ENCODE results near the gene NT5C3B.

Gene NT5C3B

DNA sequence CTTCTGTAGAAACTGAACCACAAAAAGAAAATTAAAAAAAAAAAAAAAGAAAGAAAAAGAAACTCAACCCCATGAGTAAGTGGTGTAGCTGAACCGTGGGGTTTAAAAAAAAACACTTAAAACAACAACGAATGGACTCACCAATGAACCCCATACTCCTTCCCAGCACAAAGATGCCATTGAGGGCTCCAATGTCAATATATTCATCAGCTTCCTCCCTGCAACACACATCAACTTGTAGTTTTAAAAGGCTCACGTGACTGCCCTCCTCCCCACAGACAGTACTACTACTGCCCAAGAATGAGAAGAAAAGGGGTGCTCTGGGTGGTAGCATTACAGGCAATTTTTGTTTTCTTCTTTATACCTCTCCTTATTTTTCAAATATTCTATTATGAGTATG is 32.5 kb upstream of the NT5C3B start:
- TF ChIP-seq EZH2phosphoT487 (conservative IDR thresholded peaks at IDR 0.05; ENCODE audit: low read length) = no peak
- no peak for TF ChIP-seq CTCF (IDR thresholded peaks at IDR 0.05; ENCODE audit: insufficient read depth, low read length, poor library complexity, severe bottlenecking)
- Histone ChIP-seq H3F3A (ENCODE audit: insufficient read depth) (peaks cover 21% of the 10 kb centered on the region), H3K4me3 (ENCODE audit: insufficient read depth, low read length, poor library complexity, severe bottlenecking) (no peak overlapping the region), H3K27ac (ENCODE audit: low read depth, low read length) (no peak overlapping the region), H3K9ac (ENCODE audit: low read length) (no peak overlapping the region), H3K4me2 (ENCODE audit: low read depth, low read length, poor library complexity, severe bottlenecking) (no peak overlapping the region), H3K27me3 (ENCODE audit: low read length) (no peaks in the 10 kb centered on the region), H2AFZ (ENCODE audit: low read depth, low read length, severe bottlenecking) (no peak overlapping the region), H4K20me1 (ENCODE audit: low read depth, low read length) (no peaks in the 10 kb centered on the region), H3K36me3 (ENCODE audit: low read length) (peaks cover 13% of the 10 kb centered on the region; the same call in 1 of the 2 replicates), H3K9me2 (replicated peaks; ENCODE audit: insufficient read depth, low read length) (no peaks in the 10 kb centered on the region), H3K79me2 (ENCODE audit: insufficient read depth, low read length) (peaks cover 15% of the 10 kb centered on the region), H3K9me3 (ENCODE audit: insufficient read depth, low read length) (no peaks in the 10 kb centered on the region)

DNA sequence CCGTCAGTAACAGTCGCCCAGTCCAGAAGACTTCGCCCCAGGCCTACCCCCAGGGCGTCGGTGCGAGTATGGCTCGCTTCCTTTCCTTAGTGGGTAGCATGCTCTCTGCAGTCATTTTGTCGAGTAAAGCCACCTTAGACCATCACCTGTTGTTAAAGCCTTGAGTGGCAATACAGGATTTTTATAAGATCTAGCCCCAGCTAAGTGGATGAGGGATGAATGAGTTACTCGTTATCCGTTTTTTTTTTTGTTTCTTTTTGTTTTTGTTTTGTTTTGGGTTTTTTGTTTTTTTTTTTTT is 29.5 kb upstream of the NT5C3B start:
- Histone ChIP-seq H3K79me2 (ENCODE audit: insufficient read depth, low read length) (peaks cover 43% of the 10 kb centered on the region), H3K27me3 (ENCODE audit: low read length) (no peaks in the 10 kb centered on the region), H3K27ac (ENCODE audit: low read depth, low read length) (peak overlapping the region; percentile 41; the same call in 1 of the 2 replicates), H3K9me2 (replicated peaks; ENCODE audit: insufficient read depth, low read length) (no peaks in the 10 kb centered on the region), H2AFZ (ENCODE audit: low read depth, low read length, severe bottlenecking) (peak overlapping the region; percentile 58), H3K9ac (ENCODE audit: low read length) (peak overlapping the region; percentile 84), H3K4me3 (ENCODE audit: insufficient read depth, low read length, poor library complexity, severe bottlenecking) (peak overlapping the region; percentile 25), H3F3A (ENCODE audit: insufficient read depth) (peaks cover 24% of the 10 kb centered on the region), H3K9me3 (ENCODE audit: insufficient read depth, low read length) (no peaks in the 10 kb centered on the region), H3K36me3 (ENCODE audit: low read length) (peaks cover 11% of the 10 kb centered on the region; the same call in 1 of the 2 replicates), H4K20me1 (ENCODE audit: low read depth, low read length) (no peaks in the 10 kb centered on the region; the same call in 1 of the 2 replicates), H3K4me2 (ENCODE audit: low read depth, low read length, poor library complexity, severe bottlenecking) (peak overlapping the region; percentile 56)
- TF ChIP-seq CTCF (IDR thresholded peaks at IDR 0.05; ENCODE audit: insufficient read depth, low read length, poor library complexity, severe bottlenecking) (no peak), EZH2phosphoT487 (conservative IDR thresholded peaks at IDR 0.05; ENCODE audit: low read length) (no peak)

DNA sequence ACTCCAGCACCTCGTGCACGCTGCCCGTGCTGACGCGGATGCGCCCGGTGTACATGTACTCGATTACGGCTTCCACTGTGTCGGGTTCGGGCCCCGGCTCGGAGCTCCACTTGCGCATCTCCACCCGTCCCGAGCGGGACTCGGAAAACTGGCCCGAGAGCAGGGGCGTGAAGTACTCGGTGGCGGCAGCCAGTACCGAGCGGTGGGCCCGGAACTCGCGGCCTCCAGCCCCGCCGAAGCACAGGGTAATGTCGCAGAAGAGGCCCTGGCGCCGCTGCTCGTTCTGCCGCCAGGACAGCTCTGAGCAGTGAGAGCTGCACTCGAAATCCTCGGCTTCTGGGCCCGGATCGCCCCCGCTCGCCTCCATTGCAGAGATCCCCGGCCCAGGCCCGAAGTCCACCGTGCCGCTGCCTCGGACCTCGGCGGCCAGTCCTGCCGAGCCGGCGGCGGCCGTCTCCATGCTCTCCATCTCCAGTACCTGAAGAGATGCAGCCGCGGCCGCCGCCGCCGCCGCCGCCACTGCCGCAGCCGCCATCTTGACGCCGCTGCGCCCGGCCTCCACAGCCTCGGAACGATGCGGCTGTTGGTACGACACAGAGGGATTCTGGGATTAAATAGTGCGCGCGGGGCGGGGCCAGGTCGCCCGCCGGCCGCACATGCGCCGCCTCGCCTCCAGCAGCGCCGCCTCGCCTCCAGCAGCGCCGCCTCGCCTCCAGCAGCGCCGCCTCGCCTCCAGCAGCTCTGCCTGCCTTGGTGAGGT is 29.0 kb upstream of the NT5C3B start, which contains the start of gene KLHL11:
Gene KLHL11 (minus strand): TSS at position 588 of the 760 bp plus-strand sequence. CDS start 53 bp downstream, at position 535.
- Histone ChIP-seq H4K20me1 (ENCODE audit: low read depth, low read length) (no peaks in the 10 kb centered on the region; the same call in 1 of the 2 replicates), H3K9me2 (replicated peaks; ENCODE audit: insufficient read depth, low read length) (no peaks in the 10 kb centered on the region), H2AFZ (ENCODE audit: low read depth, low read length, severe bottlenecking) (peak within 1 kb of the TSS; percentile 66), H3K4me3 (ENCODE audit: insufficient read depth, low read length, poor library complexity, severe bottlenecking) (peak within 1 kb of the TSS; percentile 78), H3K27ac (ENCODE audit: low read depth, low read length) (peak within 1 kb of the TSS; percentile 57), H3K36me3 (ENCODE audit: low read length) (peaks cover 11% of the 10 kb centered on the region; the same call in 1 of the 2 replicates), H3K4me2 (ENCODE audit: low read depth, low read length, poor library complexity, severe bottlenecking) (peak within 1 kb of the TSS; percentile 82), H3F3A (ENCODE audit: insufficient read depth) (peaks cover 24% of the 10 kb centered on the region), H3K79me2 (ENCODE audit: insufficient read depth, low read length) (peaks cover 48% of the 10 kb centered on the region), H3K27me3 (ENCODE audit: low read length) (no peaks in the 10 kb centered on the region), H3K9ac (ENCODE audit: low read length) (peak within 1 kb of the TSS; percentile 84), H3K9me3 (ENCODE audit: insufficient read depth, low read length) (no peaks in the 10 kb centered on the region)
- TF ChIP-seq EZH2phosphoT487 (conservative IDR thresholded peaks at IDR 0.05; ENCODE audit: low read length) (no peak), CTCF (IDR thresholded peaks at IDR 0.05; ENCODE audit: insufficient read depth, low read length, poor library complexity, severe bottlenecking) (no peak)
